Fibroblast of skin of left quadriceps (primary cell): ENCODE results near the gene PHF14.

Source experiments
- DNase-seq, 2 experiments: peaks; one replicate each; pipeline ENCODE4 v3.0.0-alpha.2; 2013; ENCODE audit warnings: low read depth in 2 of 2

PHF14 gene

GRCh38 chr7:11170863-11171568 is 197.3 kb downstream of the PHF14 start:
- DNase-seq, result no peak

- DNase-seq, result no peak
Observed at GRCh38 chr7:11171569-11172192, 198.0 kb downstream of the PHF14 start.

GRCh38 chr7:11172835-11173234 is 199.2 kb downstream of the PHF14 start:
- DNase-seq, result no peak

DNA sequence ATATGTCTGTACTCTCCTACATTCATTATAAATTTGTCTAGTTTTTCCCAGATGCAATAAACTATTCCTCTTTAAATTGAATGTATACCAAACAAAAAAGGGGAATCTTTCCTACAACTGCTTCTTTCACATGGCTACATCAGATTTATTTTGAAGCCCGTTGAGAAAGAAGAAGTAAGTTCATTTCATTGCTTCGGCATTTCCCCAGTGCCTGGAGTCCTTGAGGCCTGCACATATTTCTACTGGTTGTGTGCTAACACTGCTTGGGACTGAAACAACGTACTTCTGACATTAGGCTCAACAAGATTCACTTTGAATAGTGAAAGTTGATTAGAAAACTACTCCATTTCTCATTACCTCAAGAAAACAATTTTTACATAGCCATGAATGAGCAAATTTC is 201.7 kb downstream of the PHF14 start:
- DNase-seq, result no peak

- DNase-seq, result no peak
Observed at GRCh38 chr7:11175887-11176286, 202.2 kb downstream of the PHF14 start.

GRCh38 chr7:11176985-11177555 is 203.4 kb downstream of the PHF14 start:
- DNase-seq, result no peak

GRCh38 chr7:11177793-11178192 is 204.1 kb downstream of the PHF14 start:
- DNase-seq, result no peak

DNA sequence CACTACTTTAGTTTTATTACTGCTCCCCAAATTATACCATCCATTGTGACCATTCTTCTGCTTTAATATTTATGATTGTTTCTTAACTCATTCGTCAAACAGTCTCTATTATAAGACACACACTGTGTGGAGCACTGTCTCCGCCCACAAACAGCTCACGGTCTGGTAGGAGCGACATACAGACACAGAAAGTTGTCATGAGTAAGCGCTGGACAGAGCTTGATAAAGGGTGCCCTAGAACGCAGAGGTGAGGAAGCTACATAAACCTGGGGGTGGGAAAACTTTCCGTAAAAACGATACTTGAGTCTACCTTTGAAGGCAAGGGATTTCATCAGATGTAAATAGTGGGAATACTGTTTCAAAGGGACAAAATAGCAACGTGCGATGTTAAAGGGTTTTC is 207.9 kb downstream of the PHF14 start:
- no peak for DNase-seq

DNA sequence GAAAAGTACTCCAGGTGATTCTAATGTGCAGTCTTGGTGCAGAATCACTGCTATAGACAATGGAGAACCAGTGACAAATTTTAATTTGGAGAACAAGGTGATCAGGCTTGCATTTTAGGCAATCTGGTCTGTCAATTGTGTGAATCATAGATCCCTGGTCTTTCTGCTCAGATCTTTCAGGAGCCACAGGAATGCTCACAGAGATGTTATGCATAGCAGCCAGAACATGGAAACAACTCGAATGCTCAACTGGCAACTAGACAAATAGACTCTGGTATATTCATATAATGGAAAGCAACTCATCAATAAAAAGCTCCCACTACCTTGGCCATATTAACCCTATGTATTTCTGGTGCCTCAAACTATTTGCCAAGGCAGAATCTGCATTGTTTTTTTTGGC is 209.1 kb downstream of the PHF14 start:
- DNase-seq, result peak in 1 of 2 experiments; percentile 12

DNA sequence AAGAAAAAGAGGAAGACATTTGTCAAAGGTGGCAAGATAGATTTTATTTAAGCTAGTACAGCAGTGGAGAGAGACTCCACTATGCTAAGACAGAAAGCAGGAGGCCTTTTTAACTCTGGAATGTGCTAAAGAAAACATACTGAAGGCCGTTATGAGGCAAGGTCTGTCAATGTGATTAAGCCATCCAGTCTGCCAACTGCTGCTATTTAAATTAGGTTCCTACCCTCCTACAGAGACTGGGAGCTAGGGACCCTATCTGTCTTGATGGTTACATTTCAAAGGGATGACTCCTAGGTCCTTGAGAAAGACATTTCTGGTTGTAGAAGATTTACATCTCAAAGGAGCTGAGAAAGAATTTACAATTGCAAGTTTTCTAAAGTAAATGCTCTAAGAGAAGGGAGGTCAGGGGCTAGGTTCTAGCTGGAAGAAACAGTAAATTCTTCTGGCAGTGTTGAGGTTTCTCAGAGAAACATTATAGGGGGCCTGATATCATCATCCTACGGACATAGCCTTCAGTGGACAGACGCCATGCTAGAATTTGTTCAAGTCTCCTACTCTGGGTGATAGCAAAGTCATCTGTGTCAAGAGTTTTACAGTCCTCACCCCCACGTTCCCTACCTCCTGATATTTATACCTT is 211.6 kb downstream of the PHF14 start:
- DNase-seq, result peak in 1 of 2 experiments; percentile 14

DNA sequence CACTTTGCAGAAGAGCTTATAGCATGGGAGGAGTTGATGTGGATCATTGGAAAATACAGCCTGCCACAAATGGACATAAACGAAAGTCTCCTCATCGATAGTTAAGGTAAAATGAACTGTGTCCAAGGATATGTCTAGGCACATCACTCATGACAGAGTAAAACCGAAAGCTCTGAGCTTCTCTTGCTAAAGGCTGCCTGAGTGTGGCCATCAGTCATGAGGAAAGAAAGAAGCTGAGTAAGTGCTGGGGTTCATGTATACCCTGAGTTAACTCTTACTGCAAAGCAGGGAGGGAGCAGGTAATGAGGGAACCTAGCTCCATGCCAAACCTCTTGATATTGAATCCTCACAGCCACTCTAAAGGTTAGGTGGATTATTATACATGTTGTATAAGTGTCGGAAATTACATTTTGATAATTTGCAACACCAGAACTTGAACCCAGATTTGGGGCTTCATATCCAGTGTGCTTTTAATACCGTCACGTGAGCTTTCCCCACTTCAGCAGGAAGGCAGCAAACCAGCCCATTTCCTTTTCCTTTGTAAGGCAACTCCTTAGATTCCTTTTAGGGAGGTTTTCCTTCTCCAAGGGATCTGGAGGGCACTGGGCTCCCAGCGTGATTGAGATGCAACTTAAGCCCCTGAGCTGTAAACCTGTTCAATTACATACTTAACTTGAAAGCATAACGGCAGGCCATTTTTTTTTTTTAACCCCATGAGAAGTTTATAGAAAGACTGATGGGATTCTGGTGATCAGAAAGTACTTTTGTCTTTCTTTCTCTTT is 215.0 kb downstream of the PHF14 start:
- DNase-seq, result no peak

DNA sequence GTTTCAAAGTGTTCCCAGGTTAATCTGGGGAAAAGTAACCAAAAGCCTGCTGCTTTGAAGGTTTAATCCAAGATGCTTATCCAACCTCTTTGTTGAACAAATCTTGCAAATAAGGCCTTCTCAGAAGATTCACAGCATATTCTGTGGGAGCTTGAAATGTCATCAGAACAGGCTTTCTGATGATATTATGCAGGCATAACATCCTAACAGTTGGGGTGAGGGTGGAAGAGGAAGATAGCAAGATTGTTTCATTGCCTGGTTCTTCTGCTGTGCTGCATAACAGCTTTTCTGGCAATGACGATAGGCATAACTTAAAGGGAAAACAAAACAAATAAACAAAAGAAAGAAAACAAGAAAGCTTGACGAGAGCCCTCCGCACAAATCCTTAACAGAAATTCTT is 217.4 kb downstream of the PHF14 start:
- DNase-seq, result no peak

- DNase-seq, result no peak
Observed at GRCh38 chr7:11191574-11192220, 218.0 kb downstream of the PHF14 start.

DNA sequence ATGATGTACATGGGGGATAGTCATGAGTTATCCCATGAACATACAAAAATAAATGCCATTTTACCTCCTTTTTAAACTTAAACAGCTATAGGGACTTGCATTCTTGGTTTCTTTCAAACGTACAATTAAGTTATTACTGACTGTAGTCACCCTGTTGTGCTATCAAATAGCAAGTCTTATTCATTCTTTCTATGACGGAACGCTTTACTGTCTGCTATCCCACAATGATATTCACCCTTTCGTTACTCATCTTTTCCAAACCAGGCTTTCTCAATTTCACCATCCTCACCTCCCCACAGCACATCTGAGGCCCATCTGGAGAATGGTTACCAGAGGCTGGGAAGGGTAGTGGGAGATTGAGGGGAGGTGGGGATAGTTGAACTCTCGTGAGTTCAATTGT is 218.8 kb downstream of the PHF14 start:
- peak; percentile 16 to 24 for DNase-seq

DNA sequence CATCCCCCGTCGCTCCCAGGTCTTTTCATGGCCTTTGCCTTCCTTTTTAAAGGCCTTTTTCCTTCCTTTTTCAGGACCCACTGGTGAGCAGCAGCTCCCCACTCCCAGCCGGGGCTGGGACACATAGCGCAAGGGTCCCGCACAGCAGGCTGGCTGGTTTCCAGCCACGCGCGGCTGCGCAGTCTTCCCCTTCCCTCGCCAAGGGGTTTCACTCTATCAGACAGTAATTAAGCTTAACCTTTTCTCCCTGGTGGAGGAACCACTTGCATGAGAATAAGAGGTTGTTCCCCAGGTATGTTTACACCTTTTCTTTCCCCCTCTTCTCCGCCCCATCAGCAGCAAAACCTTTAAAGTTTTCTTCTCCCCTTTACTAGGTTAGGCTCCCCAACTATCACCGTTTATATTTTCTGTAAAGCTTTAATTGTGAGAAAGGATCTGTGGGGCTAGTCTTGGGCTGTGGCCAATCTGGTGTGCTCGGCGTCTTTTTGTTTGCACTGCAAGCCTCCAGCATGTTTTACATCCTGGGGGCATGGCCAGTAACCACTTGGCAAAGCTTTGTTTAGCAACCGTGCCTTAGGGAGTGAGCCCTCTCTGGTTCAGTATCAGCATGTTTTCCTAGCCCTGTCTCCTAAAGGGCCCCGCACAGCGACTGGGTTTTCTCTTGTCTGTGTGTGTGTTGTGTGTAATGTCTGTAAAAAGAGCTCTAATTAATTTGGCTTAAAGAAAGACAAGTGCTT is 219.6 kb downstream of the PHF14 start:
- no peak for DNase-seq

DNA sequence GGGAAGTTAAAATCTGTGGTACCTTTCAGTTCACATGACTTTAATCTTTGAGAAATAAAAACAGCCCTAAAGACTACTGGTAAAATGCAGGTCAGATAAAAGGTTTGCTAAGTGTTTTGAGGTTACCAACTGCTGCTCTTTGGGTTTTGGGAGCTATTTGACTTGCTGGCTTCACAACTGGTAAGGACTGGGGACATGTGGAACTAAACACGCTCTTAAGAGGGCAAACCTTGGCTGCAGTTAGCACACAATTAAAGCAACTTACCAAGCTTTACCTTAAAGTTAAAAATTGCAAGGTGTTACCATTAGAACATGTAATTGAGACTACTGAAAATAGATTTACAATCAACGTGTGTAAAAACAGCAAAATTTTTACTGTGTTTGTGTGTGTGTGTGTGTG is 220.2 kb downstream of the PHF14 start:
- no peak for DNase-seq

DNA sequence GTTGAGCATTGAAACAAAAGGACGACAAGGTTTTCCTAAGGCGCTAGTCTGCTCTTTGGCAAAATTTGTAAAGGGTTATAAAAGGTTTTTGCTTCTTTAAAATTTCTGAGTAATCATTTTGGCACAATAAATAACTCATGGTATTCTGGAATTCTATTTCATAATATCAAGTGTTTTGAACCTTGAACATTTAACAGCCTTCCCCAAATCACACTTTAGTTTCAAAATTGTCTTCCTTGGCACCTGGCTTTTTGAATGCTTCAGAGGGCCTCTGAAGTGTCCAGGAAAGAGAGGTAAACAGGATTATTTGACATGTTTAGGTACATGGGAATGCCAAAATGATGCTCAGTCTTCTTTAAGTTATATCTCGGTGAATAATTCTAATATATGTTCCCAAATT is 220.8 kb downstream of the PHF14 start:
- DNase-seq, result no peak

DNA sequence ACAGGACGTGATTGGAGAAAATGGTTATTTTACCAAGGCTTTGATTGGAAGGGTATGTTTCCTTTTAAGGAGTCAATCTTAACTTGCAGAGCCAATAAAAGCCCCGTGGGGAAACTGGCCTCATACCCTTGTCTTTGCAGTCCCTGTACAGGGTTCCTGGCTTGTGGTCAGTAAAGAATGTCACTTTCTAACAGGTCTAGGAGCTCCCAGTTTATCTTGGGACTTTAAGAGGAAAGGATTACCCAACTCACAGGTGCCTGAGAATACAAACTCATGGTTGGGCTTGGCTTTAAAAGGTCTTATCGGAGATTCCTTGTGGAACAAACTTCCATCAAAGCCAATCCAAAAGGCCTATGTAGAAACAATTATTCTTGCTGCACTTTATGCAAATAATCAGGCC is 221.8 kb downstream of the PHF14 start:
- no peak for DNase-seq

DNA sequence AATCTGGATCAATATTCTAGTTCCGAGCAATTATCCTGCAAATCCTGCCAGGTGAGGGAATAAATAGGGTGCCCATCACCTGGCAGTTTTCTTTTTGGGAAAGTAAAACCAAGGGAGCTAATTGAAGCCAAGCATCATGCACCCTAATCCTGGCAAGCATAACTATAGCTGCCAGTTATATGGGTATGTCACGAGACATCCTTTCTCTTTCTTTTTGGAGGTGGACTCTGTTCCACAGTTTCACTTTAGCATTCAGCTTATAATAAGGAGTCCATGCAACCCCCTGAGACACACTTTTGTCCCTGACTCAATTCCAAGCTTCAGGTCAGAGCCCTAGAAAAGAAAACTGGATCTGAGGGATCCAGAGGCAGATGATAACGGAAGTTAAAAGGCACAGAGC is 222.5 kb downstream of the PHF14 start:
- DNase-seq, result no peak

DNA sequence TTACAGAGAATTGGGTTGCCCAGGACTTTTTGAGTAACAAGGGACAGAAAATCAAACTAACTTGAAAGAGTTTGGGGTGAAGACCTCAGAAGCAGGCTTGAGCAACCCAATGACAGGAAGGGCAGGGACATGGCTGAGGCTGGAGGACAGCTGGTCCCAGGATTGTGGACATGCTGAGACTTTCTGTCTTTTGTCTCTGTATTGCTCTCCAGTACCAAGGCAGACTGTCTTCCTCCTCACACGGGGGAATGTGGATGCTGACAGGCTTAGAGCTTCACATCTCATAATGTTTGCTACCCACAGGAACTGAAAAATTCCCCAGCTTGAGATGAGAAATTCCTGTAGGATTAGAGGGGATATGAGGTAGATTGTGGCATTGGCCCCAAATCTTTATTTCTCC is 229.6 kb downstream of the PHF14 start:
- DNase-seq, result no peak

GRCh38 chr7:11203683-11204082 is 230.0 kb downstream of the PHF14 start:
- DNase-seq, result no peak
